Esophagus squamous epithelium (tissue), 4 donors: ENCODE results near the gene SIX5.

Experiments
- CTCF ChIP-seq, 6 experiments: fragments of 450-650 bp in 4 of 6; fragments of 200-600 bp in 2 of 6; sonication (generic) in 2 of 6; IDR thresholded peaks; one replicate each; pipeline ENCODE4 v1.5.1; 2016 to 2019; ENCODE audit warnings: antibody characterized with exemption in 6 of 6, mild to moderate bottlenecking in 4 of 6, moderate library complexity in 4 of 6
- POLR2A ChIP-seq, 4 donors: fragments of 450-650 bp; IDR thresholded peaks; one replicate each; pipeline ENCODE4 v1.6.1; 2017; ENCODE audit warnings: antibody characterized with exemption in 4 of 4, mild to moderate bottlenecking in 4 of 4, moderate library complexity in 3 of 4

GRCh38 chr19:45772912-45773311 is 3.9 kb upstream of the SIX5 start:
- TF ChIP-seq CTCF (IDR thresholded peaks at IDR 0.05) (no peak), POLR2A (IDR thresholded peaks at IDR 0.05) (no peak)
